ENCODE measurements around the gene TMEM106A. TPM values are rescaled to one million over a fixed set of nuclear protein-coding genes. Genes with fewer than 3 reads are reported as not detected.
A peak's percentile ranks its signal among the peaks of the same experiment; 100 is the strongest.

TMEM106A gene
- total and polyA plus RNA-seq, 2 of the 13 experiments (the other 11 are each of a cell fraction or from before 2014, with no cell fraction given) = 16.9 to 35.9 TPM

DNA sequence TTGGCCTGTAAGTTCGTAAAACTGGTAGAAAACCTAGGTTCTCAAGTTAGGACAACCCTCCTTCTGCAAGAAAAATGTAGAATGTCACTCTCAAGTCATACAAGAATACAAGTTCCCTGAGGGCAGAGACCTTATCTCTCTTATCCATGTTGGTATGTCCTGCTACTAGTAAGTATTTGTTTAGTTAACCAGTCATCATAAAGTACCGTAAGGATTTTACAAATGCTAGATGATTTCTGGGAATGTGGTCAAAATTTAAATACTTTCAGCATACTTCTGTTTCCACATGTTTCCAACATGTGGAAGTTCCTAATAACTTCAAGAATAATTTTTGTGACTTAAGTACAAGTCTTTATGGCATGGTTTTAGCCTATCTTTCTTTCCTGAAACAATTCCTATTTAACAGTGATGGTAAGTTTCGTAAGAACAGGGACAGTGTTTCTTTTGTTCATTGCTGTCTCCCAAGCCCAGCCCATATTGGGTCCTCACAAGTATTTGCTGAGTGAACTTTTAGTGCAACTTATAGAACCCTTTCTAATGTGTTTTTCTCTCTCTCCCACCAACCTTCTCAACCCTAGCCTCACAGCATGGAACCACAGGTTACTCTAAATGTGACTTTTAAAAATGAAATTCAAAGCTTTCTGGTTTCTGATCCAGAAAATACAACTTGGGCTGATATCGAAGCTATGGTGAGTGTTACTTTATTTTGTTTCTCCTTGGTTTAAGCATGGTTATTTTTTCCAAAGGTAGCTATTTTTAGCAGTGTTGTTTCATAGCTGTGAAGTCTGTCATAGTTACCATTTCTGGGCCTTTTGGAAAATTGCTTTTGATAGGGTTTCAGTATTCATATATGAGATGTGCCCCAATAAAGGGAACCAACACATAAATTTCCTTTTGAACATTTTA, 36.2 kb upstream of the TMEM106A start (continued):
- TF ChIP-seq, protein P1, sequence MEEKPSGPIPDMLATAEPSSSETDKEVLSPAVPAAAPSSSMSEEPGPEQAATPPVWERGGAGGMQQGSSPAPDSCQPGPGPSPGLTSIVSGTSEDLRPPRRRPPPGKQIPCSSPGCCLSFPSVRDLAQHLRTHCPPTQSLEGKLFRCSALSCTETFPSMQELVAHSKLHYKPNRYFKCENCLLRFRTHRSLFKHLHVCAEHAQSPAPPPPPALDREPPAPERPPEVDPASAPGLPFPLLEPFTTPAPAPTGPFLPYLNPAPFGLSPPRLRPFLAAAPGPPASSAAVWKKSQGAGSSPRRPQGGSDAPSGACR (CRISPR knock-in tag; IDR thresholded peaks at IDR 0.05) = no peak
- TF ChIP-seq JUNB (CRISPR knock-in tag; IDR thresholded peaks at IDR 0.05; ENCODE audit: borderline replicate concordance) (no peak), U2AF2 (IDR thresholded peaks at IDR 0.05; ENCODE audit: low read depth, low read length) (no peak), TOPORS (CRISPR knock-in tag; IDR thresholded peaks at IDR 0.05) (no peak), HNRNPLL (IDR thresholded peaks at IDR 0.05; ENCODE audit: low read depth, low read length, poor library complexity, severe bottlenecking) (no peak), ISX (CRISPR knock-in tag; conservative IDR thresholded peaks at IDR 0.05) (no peak), DNMT3B (CRISPR knock-in tag; conservative IDR thresholded peaks at IDR 0.05) (0 out of 2 replicates have a peak, but pooled peaks have one; percentile 40), GABPB1 (CRISPR knock-in tag; IDR thresholded peaks at IDR 0.05) (no peak), ZNF720 (CRISPR knock-in tag; IDR thresholded peaks at IDR 0.05) (no peak), SKI (IDR thresholded peaks at IDR 0.05; ENCODE audit: partially characterized antibody) (no peak), SMARCE1 (IDR thresholded peaks at IDR 0.05; ENCODE audit: borderline replicate concordance) (no peak), ZNF781 (CRISPR knock-in tag; IDR thresholded peaks at IDR 0.05; ENCODE audit: borderline replicate concordance, not compliant biosample characterization) (no peak)
- TF ChIP-seq, protein P2, sequence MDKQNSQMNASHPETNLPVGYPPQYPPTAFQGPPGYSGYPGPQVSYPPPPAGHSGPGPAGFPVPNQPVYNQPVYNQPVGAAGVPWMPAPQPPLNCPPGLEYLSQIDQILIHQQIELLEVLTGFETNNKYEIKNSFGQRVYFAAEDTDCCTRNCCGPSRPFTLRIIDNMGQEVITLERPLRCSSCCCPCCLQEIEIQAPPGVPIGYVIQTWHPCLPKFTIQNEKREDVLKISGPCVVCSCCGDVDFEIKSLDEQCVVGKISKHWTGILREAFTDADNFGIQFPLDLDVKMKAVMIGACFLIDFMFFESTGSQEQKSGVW (CRISPR knock-in tag; IDR thresholded peaks at IDR 0.05; ENCODE audit: borderline replicate concordance) = no peak
- TF ChIP-seq, protein P3, sequence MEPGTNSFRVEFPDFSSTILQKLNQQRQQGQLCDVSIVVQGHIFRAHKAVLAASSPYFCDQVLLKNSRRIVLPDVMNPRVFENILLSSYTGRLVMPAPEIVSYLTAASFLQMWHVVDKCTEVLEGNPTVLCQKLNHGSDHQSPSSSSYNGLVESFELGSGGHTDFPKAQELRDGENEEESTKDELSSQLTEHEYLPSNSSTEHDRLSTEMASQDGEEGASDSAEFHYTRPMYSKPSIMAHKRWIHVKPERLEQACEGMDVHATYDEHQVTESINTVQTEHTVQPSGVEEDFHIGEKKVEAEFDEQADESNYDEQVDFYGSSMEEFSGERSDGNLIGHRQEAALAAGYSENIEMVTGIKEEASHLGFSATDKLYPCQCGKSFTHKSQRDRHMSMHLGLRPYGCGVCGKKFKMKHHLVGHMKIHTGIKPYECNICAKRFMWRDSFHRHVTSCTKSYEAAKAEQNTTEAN (CRISPR knock-in tag; conservative IDR thresholded peaks at IDR 0.05) = no peak; the same call in 1 of the 2 replicates
- TF ChIP-seq, protein P4, sequence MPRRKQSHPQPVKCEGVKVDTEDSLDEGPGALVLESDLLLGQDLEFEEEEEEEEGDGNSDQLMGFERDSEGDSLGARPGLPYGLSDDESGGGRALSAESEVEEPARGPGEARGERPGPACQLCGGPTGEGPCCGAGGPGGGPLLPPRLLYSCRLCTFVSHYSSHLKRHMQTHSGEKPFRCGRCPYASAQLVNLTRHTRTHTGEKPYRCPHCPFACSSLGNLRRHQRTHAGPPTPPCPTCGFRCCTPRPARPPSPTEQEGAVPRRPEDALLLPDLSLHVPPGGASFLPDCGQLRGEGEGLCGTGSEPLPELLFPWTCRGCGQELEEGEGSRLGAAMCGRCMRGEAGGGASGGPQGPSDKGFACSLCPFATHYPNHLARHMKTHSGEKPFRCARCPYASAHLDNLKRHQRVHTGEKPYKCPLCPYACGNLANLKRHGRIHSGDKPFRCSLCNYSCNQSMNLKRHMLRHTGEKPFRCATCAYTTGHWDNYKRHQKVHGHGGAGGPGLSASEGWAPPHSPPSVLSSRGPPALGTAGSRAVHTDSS (CRISPR knock-in tag; conservative IDR thresholded peaks at IDR 0.05) = no peak
- TF ChIP-seq, protein P5, sequence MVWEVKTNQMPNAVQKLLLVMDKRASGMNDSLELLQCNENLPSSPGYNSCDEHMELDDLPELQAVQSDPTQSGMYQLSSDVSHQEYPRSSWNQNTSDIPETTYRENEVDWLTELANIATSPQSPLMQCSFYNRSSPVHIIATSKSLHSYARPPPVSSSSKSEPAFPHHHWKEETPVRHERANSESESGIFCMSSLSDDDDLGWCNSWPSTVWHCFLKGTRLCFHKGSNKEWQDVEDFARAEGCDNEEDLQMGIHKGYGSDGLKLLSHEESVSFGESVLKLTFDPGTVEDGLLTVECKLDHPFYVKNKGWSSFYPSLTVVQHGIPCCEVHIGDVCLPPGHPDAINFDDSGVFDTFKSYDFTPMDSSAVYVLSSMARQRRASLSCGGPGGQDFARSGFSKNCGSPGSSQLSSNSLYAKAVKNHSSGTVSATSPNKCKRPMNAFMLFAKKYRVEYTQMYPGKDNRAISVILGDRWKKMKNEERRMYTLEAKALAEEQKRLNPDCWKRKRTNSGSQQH (CRISPR knock-in tag; IDR thresholded peaks at IDR 0.05; ENCODE audit: low read depth) = no peak
- TF ChIP-seq, protein P6, sequence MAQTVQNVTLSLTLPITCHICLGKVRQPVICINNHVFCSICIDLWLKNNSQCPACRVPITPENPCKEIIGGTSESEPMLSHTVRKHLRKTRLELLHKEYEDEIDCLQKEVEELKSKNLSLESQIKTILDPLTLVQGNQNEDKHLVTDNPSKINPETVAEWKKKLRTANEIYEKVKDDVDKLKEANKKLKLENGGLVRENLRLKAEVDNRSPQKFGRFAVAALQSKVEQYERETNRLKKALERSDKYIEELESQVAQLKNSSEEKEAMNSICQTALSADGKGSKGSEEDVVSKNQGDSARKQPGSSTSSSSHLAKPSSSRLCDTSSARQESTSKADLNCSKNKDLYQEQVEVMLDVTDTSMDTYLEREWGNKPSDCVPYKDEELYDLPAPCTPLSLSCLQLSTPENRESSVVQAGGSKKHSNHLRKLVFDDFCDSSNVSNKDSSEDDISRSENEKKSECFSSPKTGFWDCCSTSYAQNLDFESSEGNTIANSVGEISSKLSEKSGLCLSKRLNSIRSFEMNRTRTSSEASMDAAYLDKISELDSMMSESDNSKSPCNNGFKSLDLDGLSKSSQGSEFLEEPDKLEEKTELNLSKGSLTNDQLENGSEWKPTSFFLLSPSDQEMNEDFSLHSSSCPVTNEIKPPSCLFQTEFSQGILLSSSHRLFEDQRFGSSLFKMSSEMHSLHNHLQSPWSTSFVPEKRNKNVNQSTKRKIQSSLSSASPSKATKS (CRISPR knock-in tag; IDR thresholded peaks at IDR 0.05) = no peak

All from HepG2 (cell line).